CD4-positive, alpha-beta T cell treated with Interleukin-4 for 1 hour (primary cell): ENCODE measurements around the gene FST.

Source experiments
- DNase-seq, 2 donors: peaks; one replicate each; pipeline ENCODE4 v3.0.0-alpha.2; 2020 to 2022

The FST gene

DNA sequence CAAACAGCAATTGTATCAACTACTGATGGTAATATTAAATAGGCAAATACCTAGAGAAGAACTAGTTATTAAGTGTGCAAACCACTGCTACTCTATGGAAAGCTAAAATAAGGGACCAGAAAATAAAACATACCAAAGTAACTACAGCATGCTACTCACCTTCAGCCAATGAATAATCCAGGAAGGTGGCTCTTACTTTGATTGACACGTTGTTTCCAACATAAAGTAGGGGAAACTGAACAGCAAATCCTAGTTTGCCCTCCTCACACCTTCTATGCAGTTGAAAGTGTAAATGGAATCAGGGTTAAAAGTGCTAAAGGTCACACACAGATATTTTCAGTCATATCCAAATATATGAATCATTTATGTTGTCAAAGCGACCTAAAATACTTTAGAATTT lies 5.1 kb upstream of the FST start:
- DNase-seq = no peak

DNA sequence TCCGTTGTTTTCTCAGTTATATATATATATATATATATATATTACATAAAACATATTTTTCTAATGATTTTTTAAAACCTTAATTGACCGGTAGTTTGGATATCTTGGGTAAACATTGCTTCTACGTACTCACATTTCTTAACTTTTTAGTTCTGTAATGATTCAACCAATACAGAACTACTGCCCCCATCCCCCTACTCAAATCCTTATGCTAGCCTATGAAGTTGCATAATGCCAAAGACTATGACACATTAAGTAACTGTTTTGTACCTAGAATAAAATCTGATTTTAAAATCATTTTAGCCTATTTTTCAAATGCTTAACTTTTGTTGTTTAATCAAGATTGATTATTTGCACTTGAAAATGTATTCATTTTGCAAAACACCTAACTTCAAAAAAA lies 4.4 kb upstream of the FST start:
- no peak for DNase-seq

DNA sequence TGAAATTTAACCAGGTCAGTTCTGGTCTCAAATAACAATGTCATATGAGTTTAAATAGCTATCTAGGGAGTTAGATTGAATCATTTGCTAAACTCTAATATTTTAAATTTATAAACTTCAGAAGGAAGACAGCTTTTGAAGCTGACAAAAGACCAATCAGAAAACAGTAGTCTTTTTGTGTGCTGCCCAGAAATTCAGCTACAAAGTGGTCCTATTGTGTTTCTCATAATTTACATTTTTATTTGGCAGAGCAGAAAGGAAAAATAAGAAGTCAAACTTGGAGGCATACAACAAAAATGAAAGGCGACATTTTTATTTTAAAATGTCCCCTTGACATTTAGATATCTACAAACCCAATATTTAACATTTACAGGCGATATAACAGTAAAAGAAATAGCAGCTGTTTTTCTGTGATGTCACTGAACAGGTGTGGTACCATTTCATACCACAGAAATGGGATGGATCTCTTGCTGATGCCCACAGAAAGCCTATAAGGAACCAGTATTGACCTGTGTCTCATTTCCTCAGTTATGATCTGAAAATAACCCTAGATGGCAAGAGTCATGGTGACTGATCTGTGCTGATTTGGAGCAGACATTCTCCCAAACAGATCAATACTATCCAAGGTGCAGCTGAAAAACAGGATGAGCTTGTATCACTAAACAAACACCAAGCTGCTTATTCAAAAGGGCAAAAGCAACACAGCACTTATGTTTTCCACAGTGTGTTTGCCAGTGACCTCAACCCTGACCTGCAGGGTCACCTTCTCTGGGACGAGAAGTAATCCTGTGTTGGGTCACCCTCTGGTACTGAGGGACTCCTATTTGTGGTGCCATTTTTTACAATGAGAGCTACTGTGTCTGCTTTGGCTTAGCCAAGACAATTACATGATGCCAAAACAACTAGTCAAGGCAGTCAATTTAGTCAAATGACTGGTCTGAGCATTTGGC lies 3.6 kb upstream of the FST start:
- DNase-seq = no peak

DNA sequence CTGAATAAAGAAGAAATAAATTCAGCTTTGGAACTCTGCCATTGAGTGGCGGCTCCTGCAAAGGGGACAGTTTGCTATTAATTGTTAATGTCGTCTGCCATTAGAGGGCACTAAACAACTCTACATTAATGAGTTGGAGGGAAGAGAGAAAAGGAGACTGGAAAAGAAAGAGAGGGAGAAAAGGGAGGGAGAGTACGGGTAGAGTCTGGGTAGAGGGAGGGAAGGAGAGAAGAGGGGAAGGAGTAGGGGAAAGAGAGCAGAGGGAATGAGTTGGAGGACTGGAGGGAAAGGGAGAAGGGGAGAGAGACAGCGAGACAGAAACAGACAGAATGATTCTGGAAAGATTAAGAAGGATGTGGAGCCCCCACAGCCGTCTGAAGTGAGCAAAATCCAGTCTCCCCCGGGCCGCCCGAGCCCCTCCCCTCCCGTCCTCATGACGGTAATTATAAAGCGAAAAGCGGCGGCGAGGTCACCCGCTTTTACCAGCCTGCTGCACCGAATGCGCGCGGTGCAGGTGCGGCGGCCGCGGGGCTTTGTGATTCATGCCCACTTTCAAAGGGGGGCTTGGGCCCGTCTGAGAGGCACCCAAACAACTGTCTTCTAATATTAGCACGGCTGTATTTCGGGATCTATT lies 1.9 kb upstream of the FST start:
- peak in 1 of 2 donors; percentile 31 for DNase-seq

DNA sequence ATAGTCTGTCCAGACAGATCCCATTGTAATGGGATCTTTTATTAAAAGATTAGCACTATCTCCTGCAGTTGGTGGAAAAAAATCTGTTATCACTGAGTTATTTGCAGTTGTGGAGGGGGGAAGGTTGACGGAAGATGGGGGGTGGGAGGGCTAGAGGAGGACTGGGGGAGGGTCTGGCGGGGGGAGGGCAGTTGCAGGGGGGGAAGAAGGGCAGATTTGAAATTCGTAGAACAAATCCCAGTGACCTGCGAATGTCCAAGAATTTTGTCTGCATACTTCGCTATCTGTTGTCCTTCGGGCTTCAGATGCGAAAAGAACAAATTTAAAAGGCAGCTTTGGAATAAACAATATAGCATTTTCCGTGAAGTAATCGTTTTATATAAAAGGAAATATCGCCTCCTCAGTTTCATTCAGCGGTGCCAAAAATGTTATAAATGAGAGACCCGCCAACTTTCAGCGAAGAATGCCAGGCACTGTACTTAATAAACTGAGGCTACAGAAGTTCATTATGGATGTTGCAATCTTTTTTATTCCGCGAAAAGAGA lies 1.3 kb upstream of the FST start:
- no peak for DNase-seq

DNA sequence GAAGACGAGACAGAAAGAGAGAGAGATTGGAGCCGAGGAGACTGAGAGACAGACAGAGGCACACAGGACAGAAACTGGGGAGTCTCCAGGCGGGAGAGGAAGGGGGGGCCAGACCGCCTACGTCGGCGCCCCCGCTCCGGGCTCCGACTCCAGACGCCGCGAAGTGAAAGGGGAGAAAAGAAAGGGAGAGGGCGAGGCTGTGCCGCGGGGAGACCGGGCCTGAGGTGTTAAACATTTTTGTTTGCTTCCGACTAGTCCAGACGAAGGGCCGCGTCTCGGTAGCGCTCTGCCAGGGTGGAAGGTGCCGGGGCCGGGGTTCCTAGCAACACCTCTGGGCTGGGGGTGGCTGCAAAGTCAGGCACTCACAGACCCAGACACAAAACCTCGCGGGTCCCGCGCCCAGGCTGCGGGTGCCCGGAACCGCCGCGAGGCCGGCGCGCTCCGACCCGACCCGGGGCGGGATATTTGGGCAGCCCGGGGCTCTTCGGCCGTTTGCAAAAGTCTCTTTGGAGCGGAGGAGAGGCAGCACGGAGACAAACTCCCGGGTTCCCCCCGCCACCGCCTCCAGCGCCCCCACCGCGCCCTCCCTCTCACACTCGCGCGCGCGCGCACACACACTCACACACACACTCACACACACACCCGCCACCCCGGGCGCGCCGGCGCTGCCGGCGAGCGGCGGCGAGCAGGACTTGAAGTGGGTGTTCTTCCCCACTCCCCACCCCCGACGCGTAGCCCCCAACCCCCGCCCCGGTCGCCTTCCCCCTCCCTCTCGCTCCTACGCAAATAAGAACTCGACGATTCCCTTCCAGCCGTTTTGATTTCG lies 626 bp upstream of the FST start:
- peak in 1 of 2 donors; percentile 25 for DNase-seq

DNA sequence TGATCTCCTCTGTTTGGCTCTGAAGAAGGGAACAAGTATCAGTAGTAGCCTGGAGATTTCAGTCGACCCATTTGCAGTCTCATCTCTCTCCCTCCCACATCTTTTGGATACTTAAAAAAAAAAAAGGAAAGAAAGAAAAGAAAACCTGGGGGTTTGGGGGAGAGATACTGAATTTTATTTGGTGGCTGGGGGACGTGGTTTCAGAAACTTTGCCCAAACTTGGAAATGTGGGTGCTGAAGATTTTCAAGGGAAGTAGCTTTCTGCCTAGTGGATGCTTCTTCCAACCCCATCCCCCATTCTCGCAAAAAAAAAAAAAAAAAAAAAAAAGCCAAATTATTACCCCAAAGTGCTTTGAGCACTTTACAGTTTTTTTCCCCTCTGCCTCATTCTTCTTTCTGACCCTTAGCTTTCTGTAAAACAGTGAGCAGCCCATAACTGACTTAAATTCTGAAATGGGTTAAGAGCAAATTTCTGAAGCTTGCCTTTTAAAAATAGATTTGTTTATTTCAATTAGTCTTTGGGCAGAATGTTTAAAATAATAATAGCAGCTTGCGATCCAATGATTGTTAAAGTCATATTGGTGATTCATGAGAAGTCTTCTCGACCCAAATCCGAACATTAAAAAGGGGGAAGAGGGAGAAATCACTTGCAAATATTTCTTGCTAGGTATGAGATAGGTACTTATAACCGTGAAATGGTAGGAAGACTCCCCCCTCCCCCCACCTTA lies 894 bp downstream of the FST start:
- DNase-seq = no peak

DNA sequence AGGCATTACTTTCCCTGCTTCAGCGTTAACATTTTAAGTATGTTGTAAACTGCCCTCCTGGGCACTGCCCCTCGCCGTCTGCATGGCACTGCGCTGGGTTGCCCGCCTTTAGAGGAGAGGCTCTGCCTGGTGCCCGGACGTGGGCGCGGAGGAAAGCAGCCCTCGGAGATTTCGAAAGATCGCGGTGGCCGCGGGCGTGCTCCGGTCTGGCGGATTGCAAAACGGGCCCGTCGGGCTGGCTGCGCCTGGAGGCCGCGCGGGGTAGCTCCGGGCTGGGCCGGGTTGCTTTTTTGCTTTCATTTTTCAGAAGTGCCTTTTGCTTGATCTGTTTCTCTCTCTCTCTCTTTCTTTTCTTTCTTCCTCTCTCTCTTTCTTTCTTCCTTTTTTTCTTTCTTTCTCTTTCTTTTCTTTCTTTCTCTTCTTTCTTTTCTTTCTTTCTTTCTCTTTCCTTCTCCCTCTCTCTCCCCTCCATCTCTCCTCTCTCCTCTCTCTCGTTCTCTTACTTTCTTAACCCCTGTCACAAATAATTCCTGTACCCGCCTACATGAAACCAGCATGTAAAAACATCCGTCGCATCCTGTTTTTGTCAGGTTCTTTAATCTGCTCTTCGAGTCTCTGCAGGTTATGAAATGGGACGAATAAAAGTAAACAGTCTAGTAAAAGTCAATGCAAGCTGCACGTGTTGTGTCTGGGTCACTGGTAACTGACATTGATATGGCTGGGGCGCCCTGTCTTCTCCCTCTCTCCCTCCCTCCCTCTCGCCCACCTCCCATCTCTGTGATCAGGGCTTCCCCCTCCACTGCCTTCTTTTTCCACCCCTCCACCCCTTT lies 1.7 kb downstream of the FST start:
- DNase-seq = peak; percentile 50 to 63

DNA sequence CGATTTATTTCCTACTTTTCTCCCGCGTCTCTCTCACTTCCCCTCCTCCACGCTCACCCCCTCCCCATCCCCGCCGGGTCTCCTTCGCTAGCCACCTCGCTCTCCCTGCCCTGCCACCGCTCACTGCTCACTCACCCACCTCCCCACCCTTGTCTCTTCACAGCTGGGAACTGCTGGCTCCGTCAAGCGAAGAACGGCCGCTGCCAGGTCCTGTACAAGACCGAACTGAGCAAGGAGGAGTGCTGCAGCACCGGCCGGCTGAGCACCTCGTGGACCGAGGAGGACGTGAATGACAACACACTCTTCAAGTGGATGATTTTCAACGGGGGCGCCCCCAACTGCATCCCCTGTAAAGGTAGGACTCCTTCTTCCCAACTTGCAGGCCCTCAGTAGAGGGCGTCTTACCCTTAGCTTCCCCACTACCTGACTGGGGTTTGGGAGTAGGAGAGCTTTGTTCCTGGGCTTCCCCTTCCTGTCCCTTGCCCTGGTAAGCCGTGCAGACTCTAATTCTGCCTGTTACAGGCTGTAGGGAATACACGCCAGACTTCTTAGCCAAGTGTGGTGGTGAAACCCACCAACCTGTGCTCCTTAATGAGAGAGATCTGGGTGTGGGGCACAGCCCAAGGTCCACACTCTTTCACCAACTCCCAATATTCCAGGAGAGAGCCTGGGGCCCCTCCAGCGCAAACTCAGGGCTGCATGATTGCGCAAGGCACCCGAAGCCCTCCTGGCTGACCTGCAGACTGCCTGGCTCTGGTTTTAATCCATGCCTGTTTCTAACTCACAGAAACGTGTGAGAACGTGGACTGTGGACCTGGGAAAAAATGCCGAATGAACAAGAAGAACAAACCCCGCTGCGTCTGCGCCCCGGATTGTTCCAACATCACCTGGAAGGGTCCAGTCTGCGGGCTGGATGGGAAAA lies 2.5 kb downstream of the FST start:
- DNase-seq = no peak

DNA sequence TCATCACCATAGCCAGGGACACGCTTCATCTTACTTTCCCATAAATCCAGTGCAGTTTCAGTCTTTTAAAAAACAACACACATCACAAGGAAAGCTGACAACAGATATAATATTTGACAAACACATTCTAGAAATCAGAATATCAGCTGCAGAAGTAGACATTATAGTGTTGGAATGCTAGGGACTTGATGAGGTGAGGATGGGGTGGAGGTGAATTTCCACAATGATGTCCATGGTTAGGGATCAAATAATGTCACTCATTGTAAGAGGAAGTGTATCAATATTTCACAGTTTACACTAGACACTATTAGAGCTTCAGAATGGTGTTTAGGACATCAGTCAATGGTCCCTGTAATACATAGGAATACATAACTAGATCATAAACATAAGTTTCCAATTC lies 7.0 kb downstream of the FST start:
- DNase-seq = no peak

DNA sequence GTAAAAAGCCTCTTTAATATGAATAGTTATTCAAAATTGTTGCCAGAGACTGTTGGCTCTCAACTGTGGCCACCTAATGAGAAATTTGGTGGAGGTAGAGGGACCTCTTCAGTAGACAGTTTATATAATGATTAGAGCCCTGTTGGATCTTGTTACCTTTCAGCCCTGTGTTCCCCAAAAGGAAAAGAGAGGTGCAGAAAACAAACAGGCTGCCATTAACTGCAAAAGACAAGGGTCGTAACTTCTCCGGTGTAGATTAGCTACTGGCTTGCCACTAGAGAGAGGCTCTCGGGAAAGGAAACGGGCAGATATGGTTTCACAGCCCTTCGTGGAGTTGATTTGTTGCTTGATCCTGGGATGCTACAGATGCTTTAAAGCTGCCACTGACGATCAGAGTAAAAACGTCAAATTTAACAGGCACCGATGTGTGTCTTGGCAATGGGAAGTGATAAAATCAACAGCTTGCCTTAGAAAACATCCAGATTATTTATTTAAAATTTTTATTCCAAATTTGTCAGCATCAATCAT lies 7.8 kb downstream of the FST start:
- no peak for DNase-seq

DNA sequence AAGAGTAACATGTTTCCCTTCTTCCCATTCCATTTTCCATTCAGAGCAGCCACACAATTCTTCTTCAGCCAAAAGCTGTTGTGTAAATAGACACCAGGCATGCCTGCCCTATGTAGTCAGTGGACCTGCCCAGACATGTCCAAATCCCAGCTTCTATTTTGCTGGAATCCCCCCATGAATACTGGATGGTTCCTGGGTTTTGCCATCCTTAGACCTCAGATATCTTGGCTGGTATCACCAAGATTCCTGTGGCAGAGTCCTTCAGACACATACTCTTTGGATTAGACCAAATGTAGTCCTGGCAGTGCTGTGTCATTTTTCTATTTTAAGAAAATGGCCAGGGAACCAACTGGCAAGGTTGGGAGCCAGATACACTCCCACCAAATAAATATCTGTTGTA lies 10.3 kb downstream of the FST start:
- DNase-seq = no peak

DNA sequence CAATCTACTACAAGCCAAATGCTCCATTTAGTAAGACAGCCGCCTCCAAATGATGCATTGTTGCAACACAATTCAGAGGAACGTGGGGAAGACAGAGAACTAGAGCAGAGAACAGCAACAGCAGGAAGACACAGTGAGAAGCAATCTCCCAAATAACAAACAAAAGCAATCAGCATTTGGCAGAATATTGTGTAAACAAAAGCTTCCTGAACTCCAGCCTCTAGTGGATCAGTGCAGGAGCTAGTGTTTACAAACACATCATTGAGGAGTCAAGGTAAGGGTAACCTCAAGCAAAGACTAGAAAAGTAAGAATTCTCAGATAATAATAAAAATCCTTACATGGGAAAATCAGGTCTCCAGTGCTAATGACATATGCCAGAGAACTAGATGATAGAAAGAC lies 20.6 kb downstream of the FST start:
- no peak for DNase-seq

DNA sequence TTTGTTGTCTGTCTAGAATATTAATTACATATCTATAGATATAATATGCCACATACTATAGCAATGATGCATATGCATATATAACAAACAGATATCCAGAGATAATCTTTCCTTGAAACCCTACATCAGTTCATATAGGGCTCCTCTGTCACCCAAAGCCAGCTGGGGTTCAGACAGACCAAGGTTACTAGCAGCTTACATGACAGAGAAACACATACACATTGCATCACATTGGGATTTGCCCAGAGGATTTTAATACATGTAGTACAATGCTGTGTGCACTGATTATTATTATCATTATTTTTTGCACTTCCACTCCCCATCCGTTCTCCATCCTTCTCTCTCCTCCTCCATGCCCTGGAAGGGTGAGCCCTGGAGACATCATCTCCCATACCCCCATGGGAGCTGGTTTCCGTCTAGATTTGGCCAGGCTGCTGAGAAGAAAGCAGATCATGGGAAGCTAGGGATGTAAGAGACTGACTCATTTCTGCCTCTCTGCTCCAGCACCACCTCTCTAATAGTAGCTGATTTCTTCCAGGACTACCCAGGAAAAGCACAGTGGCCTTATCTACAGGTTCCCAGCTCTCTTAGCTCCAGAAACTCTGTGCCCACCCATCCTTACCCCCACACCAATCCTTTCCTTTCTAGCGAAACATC lies 23.3 kb downstream of the FST start:
- no peak for DNase-seq

DNA sequence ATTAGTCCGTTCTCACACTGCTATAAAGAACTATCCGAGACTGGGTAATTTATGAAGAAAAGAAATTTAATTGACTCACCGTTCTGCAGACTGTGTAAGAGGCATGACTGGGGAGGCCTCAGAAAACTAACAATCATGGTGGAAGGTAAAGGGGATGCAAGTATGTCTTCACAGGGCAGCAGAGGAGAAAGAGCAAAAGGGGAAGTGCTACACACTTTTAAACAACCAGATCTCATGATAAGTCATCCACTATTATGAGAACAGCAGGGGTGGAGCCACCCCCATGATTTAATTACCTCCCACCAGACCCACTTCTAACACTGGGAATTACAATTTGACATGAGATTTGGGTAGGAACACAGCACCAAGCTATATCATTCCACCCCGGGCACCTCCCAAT lies 26.6 kb downstream of the FST start:
- no peak for DNase-seq

DNA sequence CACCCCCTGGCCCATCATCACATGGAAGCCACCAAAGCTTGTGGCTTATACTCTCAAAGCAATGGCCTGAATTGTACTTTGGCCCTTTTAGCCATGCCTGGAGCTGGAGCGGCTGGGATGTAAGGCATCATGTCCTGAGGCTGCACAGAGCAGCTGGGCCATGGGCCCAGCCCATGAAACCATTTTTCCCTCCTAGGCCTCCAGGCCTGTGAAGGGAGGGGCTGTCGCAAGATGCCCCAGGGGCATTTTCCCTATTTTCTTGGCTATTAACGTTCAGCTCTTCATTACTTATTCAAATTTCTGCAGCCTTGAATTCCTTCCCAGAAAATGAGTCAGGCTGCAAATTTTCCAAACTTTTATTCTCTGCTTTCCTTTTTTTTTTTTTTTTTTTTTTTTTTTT lies 27.7 kb downstream of the FST start:
- no peak for DNase-seq

DNA sequence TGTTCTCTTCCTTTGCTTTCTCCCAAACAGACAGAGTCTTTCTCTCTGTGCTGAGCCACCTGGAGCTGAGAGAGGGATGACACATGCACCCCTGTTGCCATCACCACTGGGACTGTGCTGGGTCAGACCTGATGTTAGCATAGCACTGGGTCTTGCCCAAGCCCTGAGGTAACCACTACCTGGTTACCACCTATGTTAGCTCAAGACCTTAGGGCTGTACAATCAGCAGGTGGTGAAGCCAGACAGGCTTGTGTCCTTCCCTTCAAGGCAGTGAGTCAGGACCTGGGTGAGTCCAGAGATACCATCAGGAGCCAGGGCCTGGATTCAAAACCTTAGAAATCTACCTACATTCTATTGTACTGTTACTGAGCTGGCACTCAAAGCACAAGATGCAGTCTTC lies 32.1 kb downstream of the FST start:
- no peak for DNase-seq

DNA sequence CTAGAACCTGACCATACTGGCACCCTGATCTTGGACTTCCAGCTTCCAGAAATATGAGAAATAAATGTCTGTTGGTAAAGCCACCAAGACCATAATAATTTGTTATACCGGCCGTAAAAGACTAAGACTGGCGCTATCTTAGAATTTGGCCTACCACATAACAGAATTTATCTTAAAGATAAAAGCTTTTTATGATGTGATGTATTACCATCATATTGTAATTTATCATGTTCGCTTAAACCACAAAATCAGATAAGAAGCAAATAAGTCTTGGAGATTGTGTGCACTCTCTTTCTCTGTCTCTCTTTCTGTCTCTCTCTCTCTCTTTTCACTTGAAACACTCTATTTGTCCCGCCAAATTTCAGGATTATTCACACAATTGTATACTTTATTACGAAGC lies 35.6 kb downstream of the FST start:
- DNase-seq = no peak

DNA sequence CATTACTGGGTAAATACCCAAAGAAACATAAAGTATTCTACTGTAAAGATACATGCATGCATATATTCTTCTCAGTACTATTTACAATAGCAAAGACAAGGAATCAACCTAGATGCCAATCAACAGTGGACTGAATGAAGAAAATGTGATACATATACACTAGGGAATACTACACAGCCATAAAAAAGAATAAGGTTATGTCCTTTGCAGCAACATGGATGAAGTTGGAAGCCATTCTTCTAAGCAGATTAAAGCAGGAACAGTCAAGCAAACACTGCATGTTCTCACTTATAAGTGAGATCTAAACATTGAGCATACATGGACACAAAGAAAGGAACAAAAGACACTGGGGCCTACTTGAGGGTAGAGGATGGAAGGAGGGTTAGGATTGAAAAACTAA lies 40.4 kb downstream of the FST start:
- DNase-seq = no peak
